HG02642 (cell line): ENCODE results near the gene CLDN8.

Source experiments
- ATAC-seq: cut with Tn5 transposase; IDR thresholded peaks from one replicate; pipeline ENCODE4 v1.9.1; 2021; ENCODE audit warnings: mild to moderate bottlenecking; ENCODE audit not compliant: unreplicated experiment, poor library complexity

Gene CLDN8

DNA sequence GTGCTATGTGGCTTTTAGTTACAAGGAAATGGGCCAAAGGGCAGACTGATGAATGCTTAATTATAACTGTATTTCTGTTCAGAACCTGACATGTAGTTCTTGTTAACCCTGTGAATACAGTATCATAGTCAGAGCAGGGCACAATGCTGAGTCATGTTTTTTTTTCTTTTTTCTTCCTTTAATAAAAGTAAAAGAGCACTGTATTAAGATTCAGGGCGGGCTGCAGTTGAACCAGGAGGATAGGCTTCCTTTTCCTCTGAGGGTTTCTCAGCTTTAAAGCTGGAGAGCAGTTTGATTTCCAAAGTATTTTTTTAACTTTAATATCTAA is 8.7 kb downstream of the CLDN8 start:
- no peak for ATAC-seq

DNA sequence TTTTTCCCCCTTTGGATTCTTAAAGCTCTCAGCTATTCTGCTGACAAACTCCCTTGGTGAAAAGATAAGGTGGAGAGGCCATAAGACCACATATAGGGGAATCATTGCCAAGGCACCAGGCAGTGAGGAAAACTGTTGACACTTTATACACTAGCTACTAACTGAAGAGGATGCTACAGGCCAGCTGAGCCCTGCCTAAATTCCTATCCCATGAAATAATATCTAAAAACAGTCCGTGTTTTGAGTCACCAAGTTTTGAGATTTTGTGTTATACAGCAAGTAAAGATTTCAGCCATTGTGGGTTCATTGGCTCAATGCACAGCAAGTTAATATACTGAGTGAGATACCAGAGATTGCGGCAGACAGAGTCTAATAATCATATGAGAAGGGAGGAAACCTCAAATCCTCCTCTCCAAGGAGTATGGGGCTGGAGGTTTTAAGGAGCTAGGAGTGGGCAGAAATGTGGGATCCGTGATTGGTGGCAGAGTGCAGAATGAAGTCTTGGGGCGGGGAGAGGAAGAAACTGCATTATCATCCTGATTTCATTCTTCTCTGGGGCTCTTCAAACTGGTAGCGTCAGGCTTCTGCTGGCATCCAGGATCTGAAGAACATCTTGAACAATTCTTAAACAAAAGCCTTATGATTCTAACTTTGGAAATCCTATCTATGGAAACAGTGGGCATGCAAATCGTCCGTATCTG is 9.2 kb downstream of the CLDN8 start:
- ATAC-seq, result no peak

DNA sequence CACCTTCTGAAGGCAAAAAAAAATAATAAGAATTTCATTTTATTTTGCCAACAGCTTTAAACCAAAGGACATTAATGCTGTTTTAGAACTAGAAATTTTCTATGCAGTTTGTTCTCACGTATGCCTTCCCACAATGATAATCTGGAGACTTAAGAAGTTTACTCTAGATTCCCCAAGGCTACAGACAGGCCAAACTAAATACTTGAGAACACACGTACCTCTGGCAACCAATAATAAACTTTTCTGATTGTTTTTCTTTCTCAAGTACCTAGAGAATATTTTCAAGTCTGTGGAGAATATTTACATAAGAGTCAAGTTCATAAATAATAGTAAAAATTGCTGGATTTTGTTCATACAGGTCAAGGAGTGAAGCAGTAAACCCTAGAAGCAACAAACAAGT is 15.9 kb downstream of the CLDN8 start:
- no peak for ATAC-seq

DNA sequence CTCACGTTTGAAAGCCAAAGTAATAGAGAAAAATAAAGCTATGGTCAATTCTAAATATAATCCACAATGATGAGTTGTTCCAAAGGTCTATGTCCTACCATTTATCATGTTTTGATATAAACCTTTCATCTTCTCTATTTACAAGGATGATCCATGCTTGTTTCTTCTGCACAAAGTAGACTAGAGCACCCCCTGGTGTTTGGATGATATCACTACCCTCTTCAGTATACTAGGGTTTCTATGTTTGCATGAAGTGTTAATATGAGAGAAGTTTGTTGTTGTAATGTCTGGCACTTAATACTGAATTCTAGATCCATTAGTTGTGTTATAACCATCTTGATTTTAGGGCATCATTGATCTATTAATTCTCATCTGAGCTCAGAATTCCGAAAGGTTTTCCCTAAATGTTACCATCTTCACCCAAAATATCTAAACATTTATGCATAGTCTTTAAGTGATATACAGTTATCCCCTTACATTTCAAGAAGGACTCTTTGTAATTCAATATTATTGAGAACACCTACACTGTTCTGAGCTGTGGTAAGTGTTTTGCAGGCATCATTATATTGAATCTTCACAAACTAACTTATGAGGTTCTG is 21.1 kb downstream of the CLDN8 start:
- ATAC-seq, result no peak

DNA sequence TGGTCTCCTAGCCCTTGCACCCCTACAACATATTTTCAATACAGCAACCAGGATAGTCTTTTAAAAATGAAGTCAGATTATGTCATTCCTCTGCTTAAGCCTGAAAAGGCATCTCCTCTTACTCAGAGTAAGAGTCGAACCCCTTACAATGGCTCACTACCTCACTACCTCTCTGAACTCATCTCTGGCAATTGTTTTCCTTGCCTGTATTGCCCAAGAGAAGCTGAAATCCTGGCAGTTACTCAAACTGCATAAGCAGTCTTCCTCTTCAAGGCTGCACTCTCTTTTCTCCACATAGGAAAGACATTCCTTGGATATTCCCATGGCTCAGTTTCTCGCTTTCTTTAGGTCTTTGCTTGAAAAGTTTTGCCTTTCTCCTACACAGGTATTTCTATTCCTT is 22.7 kb downstream of the CLDN8 start:
- no peak for ATAC-seq

DNA sequence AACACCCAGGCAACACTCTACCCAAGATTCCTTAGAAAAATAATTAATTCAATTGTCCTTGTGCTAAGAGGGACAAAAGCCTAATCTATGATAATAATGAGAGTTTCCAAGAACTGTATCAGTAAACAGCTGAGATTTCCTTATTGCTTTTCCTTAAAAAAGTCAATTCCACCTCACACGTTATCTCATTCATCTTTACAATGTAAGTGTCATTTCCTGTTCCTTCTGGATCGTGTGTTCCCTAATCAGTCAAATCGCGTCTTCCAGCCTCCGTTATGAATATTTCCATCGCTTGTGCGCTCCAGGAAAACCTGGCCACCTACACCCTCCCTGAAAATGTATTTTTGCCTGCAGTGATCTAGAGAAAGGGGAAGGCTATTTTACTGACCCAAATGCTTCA is 25.3 kb downstream of the CLDN8 start:
- ATAC-seq, result no peak

DNA sequence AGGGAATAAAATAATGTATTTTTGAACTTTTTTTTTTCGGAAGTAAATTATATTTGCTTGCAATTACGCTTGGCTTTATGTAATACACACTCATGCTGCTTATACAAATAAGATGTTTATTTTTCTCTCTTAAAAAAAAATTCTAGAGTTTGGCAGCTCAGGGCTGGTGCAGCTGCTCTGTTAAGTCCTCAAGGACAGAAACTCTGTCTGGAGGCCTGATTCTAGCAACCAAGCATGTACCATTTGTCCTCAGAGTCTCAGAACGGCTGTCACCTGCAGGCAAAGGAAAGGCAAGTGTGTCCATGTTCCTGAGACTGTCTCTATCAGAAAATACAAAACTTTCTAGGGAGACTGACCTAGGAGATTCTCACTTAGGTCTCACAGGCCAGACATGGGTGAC is 26.1 kb downstream of the CLDN8 start:
- ATAC-seq, result no peak

DNA sequence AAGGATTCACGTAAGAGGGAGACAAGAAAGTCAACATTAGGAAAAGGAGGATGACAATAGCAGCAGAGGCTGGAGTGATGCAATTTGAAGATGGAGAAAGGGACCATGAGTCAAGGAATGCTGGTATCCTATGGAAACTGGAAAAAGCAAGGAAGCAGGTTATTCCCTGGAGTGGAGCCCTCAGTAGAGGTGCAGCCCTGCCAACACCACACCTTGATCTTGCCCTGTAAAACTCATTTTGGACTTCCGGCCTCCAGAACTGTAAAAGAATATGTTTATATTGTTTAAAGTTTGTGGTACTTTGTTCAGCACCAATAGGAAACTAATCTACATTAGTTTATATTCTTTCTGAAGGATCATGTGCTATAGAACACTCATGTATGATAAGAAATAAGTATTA is 29.7 kb downstream of the CLDN8 start:
- ATAC-seq, result no peak

DNA sequence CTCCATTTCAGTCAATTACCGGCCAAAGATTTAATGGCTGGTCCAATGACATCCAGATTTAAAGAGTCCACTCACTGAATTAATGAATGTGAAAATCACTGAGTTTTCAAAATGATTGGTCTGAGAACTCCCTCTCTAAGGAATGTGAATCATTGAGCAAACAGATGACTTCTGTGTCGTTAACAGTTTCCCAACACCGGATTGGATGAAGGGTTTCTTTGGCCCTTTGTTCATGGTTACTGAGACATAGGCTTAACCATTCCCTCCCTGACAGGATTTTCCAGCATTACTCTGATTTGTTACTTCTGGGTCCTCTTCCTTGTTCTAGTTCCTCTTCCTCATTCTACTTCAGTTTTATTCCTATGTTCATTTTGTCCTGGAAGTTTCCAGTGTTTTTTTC is 47.8 kb downstream of the CLDN8 start:
- ATAC-seq, result no peak

DNA sequence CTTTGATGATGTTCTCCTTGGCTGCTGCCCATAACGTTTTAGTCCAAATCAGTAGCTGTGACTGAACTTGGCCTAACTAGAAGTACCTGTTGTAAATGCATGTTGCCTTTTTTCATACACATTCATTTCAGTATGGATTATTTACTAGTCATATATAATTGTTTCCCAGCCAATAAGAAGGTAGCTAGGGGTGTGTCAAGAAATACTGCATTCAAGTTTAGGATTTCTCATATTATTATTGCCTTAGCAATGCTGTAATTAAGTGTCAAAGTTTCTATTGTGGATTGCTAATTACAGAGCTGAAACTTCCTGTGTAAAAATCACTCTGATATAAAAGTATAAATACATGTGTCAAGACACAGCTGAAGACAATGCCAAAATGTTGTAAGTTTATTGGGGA is 49.2 kb downstream of the CLDN8 start, which contains the start of gene CLDN17:
CLDN17 (minus strand) TSS at position 101 of the 400 bp plus-strand sequence. CDS start 188 bp downstream, outside the sequence.
- ATAC-seq, result no peak

DNA sequence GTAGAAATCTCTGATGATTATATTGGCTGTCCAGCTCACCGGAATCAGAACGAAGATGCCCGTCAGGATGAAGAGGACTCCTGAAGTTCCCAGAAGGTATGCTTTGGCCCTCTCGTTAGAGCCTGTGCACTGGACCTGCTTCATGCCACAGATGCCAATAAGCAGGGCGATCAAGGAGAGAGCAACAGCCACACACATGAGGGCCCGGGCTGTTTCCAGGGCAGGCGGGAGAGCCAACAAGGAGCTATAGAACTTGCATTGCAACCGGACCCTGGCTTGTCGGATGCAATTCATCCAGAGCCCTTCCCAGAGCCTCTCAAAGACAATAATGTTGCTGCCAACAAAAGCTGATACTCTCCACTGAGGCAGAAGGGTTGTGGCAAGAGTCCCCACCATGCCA is 49.7 kb downstream of the CLDN8 start:
- ATAC-seq, result no peak

DNA sequence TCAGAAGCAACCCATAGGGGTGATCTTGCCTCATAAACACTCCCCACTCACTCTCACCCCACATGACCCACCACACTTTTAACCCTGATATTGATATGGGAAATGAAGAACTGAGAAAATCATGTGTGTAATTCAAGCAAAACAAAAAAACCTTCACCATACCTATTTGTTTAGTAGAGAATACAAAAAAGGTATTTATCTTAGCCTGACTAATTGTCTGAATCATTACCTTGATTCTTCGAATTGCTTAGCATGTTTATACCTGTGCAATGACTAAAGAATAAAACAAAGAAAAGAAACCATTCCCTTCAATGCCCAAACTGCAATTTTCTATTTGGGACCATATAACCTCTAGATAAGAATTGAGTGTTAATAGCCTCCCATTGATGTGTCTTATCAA is 51.1 kb downstream of the CLDN8 start:
- no peak for ATAC-seq
